Measurements from ENCODE around the gene KIF22.

DNA sequence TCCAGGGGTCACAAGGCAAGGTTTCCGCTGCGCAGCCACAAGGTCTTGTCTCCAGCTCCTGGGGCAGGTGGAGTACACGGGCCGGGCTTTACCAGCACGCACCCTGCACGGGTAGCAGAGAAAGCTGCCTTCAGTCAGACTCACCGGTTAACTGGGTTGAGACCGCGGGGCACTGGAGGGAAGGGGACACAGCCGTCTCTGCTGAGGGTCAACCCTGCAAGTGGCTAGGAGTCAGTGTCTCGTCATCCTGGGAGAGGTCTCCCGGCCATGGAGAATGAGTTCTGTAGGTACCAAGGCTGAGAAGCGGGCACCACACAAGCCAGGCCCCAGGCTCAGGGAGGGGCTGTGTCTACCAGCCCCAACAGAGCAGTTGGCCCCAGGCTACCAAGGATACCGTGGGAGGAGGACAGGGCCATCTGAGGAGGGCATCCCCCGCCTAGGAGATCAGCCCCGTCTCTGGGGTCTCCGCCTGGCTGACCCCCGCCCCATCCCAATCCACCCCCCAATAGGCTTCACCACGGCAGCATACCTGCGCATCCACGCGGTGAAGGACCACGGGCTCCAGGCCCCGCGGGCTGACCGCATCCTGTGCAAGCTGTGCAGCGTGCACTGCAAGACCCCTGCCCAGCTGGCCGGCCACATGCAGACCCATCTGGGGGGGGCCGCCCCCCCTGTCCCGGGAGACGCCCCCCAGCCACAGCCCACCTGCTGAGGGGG is 18.6 kb downstream of the KIF22 start:
- TF ChIP-seq, protein P1, sequence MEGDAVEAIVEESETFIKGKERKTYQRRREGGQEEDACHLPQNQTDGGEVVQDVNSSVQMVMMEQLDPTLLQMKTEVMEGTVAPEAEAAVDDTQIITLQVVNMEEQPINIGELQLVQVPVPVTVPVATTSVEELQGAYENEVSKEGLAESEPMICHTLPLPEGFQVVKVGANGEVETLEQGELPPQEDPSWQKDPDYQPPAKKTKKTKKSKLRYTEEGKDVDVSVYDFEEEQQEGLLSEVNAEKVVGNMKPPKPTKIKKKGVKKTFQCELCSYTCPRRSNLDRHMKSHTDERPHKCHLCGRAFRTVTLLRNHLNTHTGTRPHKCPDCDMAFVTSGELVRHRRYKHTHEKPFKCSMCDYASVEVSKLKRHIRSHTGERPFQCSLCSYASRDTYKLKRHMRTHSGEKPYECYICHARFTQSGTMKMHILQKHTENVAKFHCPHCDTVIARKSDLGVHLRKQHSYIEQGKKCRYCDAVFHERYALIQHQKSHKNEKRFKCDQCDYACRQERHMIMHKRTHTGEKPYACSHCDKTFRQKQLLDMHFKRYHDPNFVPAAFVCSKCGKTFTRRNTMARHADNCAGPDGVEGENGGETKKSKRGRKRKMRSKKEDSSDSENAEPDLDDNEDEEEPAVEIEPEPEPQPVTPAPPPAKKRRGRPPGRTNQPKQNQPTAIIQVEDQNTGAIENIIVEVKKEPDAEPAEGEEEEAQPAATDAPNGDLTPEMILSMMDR (IDR thresholded peaks at IDR 0.05; ENCODE audit: insufficient read depth, low read depth, low read length): no peak
- TF ChIP-seq EZH2 (IDR thresholded peaks at IDR 0.05; ENCODE audit: insufficient read depth, low read length): no peak

Data from astrocyte (in vitro differentiated cells and primary cell).